H9 (cell line): ENCODE results near the gene MICAL3. TPM values are rescaled to one million over a fixed set of nuclear protein-coding genes. Genes with fewer than 3 reads are reported as not detected.

Experiments
- DNase-seq: peaks from one replicate; pipeline ENCODE4 v3.0.0-alpha.2; 2017
- H2AFZ ChIP-seq: one replicate; pipeline ENCODE4 v1.6.1; 2013; ENCODE audit warnings: mild to moderate bottlenecking, low read length, control low read depth, moderate library complexity
- H2AK5ac ChIP-seq: 2 replicates; pipeline ENCODE4 v1.6.1; 2013; ENCODE audit warnings: low read length, control low read depth, mixed read lengths; ENCODE audit not compliant: insufficient read length
- H2BK120ac ChIP-seq: one replicate; pipeline ENCODE4 v1.6.1; 2013; ENCODE audit warnings: low read depth, mild to moderate bottlenecking, low read length, control low read depth, inconsistent platforms; ENCODE audit not compliant: poor library complexity, severe bottlenecking
- H2BK12ac ChIP-seq: 2 replicates; pipeline ENCODE4 v1.6.1; 2013; ENCODE audit warnings: low read length, control low read depth, mixed read lengths, low read depth; ENCODE audit not compliant: insufficient read length
- H2BK15ac ChIP-seq: 2 replicates; pipeline ENCODE4 v1.6.1; 2013; ENCODE audit warnings: low read depth, low read length, control low read depth
- H2BK20ac ChIP-seq: one replicate; pipeline ENCODE4 v1.6.1; 2013; ENCODE audit warnings: low read depth, mild to moderate bottlenecking, low read length, control low read depth, inconsistent platforms; ENCODE audit not compliant: poor library complexity, severe bottlenecking
- H2BK5ac ChIP-seq: 2 replicates; pipeline ENCODE4 v1.6.1; 2013; ENCODE audit warnings: low read length, control low read depth, mixed read lengths; ENCODE audit not compliant: insufficient read length
- H3K14ac ChIP-seq: 2 replicates; pipeline ENCODE4 v1.6.1; 2013; ENCODE audit warnings: low read length, control low read depth; ENCODE audit not compliant: insufficient read depth
- H3K18ac ChIP-seq: 2 replicates; pipeline ENCODE4 v1.6.1; 2013; ENCODE audit warnings: low read depth, mild to moderate bottlenecking, mixed read lengths, low read length, control low read depth; ENCODE audit not compliant: insufficient read length
- H3K23ac ChIP-seq: 2 replicates; pipeline ENCODE4 v1.6.1; 2013; ENCODE audit warnings: low read length, control low read depth, mixed read lengths, low read depth; ENCODE audit not compliant: insufficient read length
- H3K23me2 ChIP-seq: 2 replicates; pipeline ENCODE4 v1.6.1; 2013; ENCODE audit warnings: low read depth, mild to moderate bottlenecking, mixed read lengths, low read length, control low read depth; ENCODE audit not compliant: insufficient read length, poor library complexity, severe bottlenecking
- H3K27ac ChIP-seq: 2 replicates; pipeline ENCODE4 v1.5.1; 2013; ENCODE audit warnings: low read length, control low read depth, mixed read lengths, low read depth; ENCODE audit not compliant: insufficient read length
- H3K27me3 ChIP-seq: 2 replicates; pipeline ENCODE4 v1.6.1; 2013; ENCODE audit warnings: low read length, control low read depth, inconsistent platforms; ENCODE audit not compliant: insufficient read depth
- H3K4ac ChIP-seq: 2 replicates; pipeline ENCODE4 v1.6.1; 2013; ENCODE audit warnings: low read depth, mild to moderate bottlenecking, control low read depth, inconsistent platforms, low read length, moderate library complexity
- H3K4me1 ChIP-seq: 2 replicates; pipeline ENCODE4 v1.6.1; 2013; ENCODE audit warnings: low read length, control low read depth, inconsistent platforms; ENCODE audit not compliant: insufficient read depth
- H3K4me2 ChIP-seq: 2 replicates; pipeline ENCODE4 v1.6.1; 2013; ENCODE audit warnings: low read length, control low read depth, mixed read lengths; ENCODE audit not compliant: insufficient read length, insufficient read depth
- H3K56ac ChIP-seq: 2 replicates; pipeline ENCODE4 v1.6.1; 2013; ENCODE audit warnings: low read depth, mild to moderate bottlenecking, mixed read lengths, low read length, control low read depth; ENCODE audit not compliant: insufficient read length
- H3K79me1 ChIP-seq: 2 replicates; pipeline ENCODE4 v1.6.1; 2013; ENCODE audit warnings: low read depth, mild to moderate bottlenecking, moderate library complexity, low read length, control low read depth, inconsistent platforms; ENCODE audit not compliant: insufficient read depth, poor library complexity, severe bottlenecking
- H3K79me2 ChIP-seq: 2 replicates; pipeline ENCODE4 v1.6.1; 2013; ENCODE audit warnings: low read length, control low read depth, inconsistent platforms; ENCODE audit not compliant: insufficient read depth
- H3K9ac ChIP-seq: 2 replicates; pipeline ENCODE4 v1.6.1; 2013; ENCODE audit warnings: low read length, control low read depth, mixed read lengths; ENCODE audit not compliant: insufficient read length; ENCODE audit errors: extremely low read depth
- H3K9me3 ChIP-seq: one replicate; pipeline ENCODE4 v1.6.1; 2013; ENCODE audit warnings: low read depth, low read length, inconsistent platforms; ENCODE audit not compliant: control insufficient read depth
- H3T11ph ChIP-seq: one replicate; pipeline ENCODE4 v1.6.1; 2013; ENCODE audit warnings: mild to moderate bottlenecking, low read length, control low read depth, inconsistent platforms
- H4K20me1 ChIP-seq: one replicate; pipeline ENCODE4 v1.6.1; 2013; ENCODE audit not compliant: control insufficient read depth, insufficient read length, insufficient read depth
- H4K5ac ChIP-seq: 2 replicates; pipeline ENCODE4 v1.6.1; 2013; ENCODE audit warnings: low read depth, mild to moderate bottlenecking, mixed read lengths, low read length, control low read depth; ENCODE audit not compliant: insufficient read length
- H4K8ac ChIP-seq: replicated peaks from 2 replicates; pipeline ENCODE4 v1.6.1; 2013; ENCODE audit warnings: low read length, control low read depth, mixed read lengths, low read depth; ENCODE audit not compliant: insufficient read length
- H4K91ac ChIP-seq: 2 replicates; pipeline ENCODE4 v1.6.1; 2013; ENCODE audit warnings: low read depth, mild to moderate bottlenecking, moderate library complexity, mixed read lengths, low read length, control low read depth; ENCODE audit not compliant: insufficient read length
- H3K27ac Mint-ChIP-seq, 3 experiments: 2 replicates in 2 of 3; 3 replicates in 1 of 3; pipeline ENCODE4 v1.8.0; 2020 to 2021; ENCODE audit warnings: mixed read lengths in 3 of 3, mild to moderate bottlenecking in 1 of 3, moderate library complexity in 1 of 3
- H3K27me3 Mint-ChIP-seq: 2 replicates; pipeline ENCODE4 v1.8.0; 2021; ENCODE audit warnings: low read depth, mild to moderate bottlenecking, moderate library complexity, mixed read lengths
- H3K36me3 Mint-ChIP-seq, 3 experiments: 2 replicates in 2 of 3; 3 replicates in 1 of 3; pipeline ENCODE4 v1.8.0; 2020 to 2021; ENCODE audit warnings: low read depth in 3 of 3, mixed read lengths in 3 of 3; ENCODE audit not compliant: insufficient read depth in 1 of 3
- H3K4me1 Mint-ChIP-seq, 2 experiments: 2 replicates each; pipeline ENCODE4 v1.8.0; 2020; ENCODE audit warnings: mixed read lengths in 2 of 2
- H3K4me3 Mint-ChIP-seq, 2 experiments: 2 replicates in 1 of 2; 3 replicates in 1 of 2; pipeline ENCODE4 v1.8.0; 2020 to 2021; ENCODE audit warnings: mild to moderate bottlenecking in 2 of 2, mixed read lengths in 2 of 2, moderate library complexity in 1 of 2
- H3K9me3 Mint-ChIP-seq, 2 experiments: 2 replicates in 1 of 2; 3 replicates in 1 of 2; pipeline ENCODE4 v1.8.0; 2020; ENCODE audit warnings: mild to moderate bottlenecking in 2 of 2, mixed read lengths in 2 of 2, moderate library complexity in 1 of 2
- CTCF ChIP-seq: fragments of 200-600 bp; sonication (generic); conservative IDR thresholded peaks from 3 replicates; pipeline ENCODE4 v1.8.0; 2021; ENCODE audit warnings: antibody characterized with exemption, mild to moderate bottlenecking
- WGBS: extraction: QIAGEN DNeasy Blood & Tissue Kit; methylation state at CpG from one replicate; pipeline ENCODE4 v1.1.7; 2013; ENCODE audit warnings: missing lambda C conversion rate, low lambda C conversion rate, mixed read lengths; ENCODE audit not compliant: insufficient read length; ENCODE audit errors: extremely low coverage; 5-methylcytosine and 5-hydroxymethylcytosine counted together
- total RNA-seq: library from RNA; stranded (reverse); gene quantifications from 2 replicates; pipeline ENCODE4 v1.2.1, GENCODE V29; 2021

Gene MICAL3
- total RNA-seq, 1 experiment from 2014 or later, result 50.2 TPM

GRCh38 chr22:17841836-17842235 lies 182.5 kb downstream of the MICAL3 start:
- TF ChIP-seq CTCF, result no peak
- H2BK12ac ChIP-seq, result no peak overlapping the region
- H3K23me2 ChIP-seq, result no peaks in the 10 kb centered on the region
- WGBS, result no CpG with 5 or more reads among the region's 16 CpGs
- no peak overlapping the region for H4K91ac ChIP-seq
- no peak overlapping the region for H3K23ac ChIP-seq
- no peak overlapping the region for H3K14ac ChIP-seq
- no peak overlapping the region for H2BK5ac ChIP-seq
- no peak overlapping the region for H3K27ac ChIP-seq
- no peak overlapping the region for H2BK15ac ChIP-seq
- no peak overlapping the region for H3K4ac ChIP-seq
- H2AFZ ChIP-seq, result no peak overlapping the region
- H4K20me1 ChIP-seq, result peaks cover 3% of the 10 kb centered on the region
- H3K4me1 Mint-ChIP-seq, result peaks cover 8 to 10% of the 10 kb centered on the region in 2 experiments
- no peak overlapping the region for H2AK5ac ChIP-seq
- H3K27ac Mint-ChIP-seq, result peak overlapping the region in 1 of 3 experiments; percentile 64; a peak in 2 of 7 replicates
- H3T11ph ChIP-seq, result no peak overlapping the region
- DNase-seq, result no peak
- no peaks in the 10 kb centered on the region for H3K27me3 ChIP-seq
- H3K9me3 Mint-ChIP-seq, result no peaks in the 10 kb centered on the region
- H3K79me2 ChIP-seq, result no peaks in the 10 kb centered on the region
- no peaks in the 10 kb centered on the region for H3K79me1 ChIP-seq
- H3K4me2 ChIP-seq, result no peak overlapping the region
- no peak overlapping the region for H3K18ac ChIP-seq
- no peaks in the 10 kb centered on the region; the same call in 1 of the 2 replicates for H3K27me3 Mint-ChIP-seq
- H4K5ac ChIP-seq, result no peak overlapping the region
- H3K9me3 ChIP-seq, result no peaks in the 10 kb centered on the region
- peaks cover 6 to 22% (median 15%) of the 10 kb centered on the region in 3 experiments; a peak in 6 of 7 replicates for H3K36me3 Mint-ChIP-seq
- no peaks in the 10 kb centered on the region for H3K4me1 ChIP-seq
- H2BK120ac ChIP-seq, result no peak overlapping the region
- H3K4me3 Mint-ChIP-seq, result no peak overlapping the region
- H3K9ac ChIP-seq, result no peak overlapping the region
- no peak overlapping the region for H2BK20ac ChIP-seq
- H3K56ac ChIP-seq, result no peak overlapping the region
- no peak overlapping the region for H4K8ac ChIP-seq
